HepG2 (cell line): Measurements from ENCODE around the gene ATAD3C. TPM values are rescaled to one million over a fixed set of nuclear protein-coding genes. Genes with fewer than 3 reads are reported as not detected.

Source experiments
- CEBPG ChIP-seq: IDR thresholded peaks from 2 replicates; pipeline ENCODE4 v1.6.1; 2016
- CREM ChIP-seq, 2 experiments: sonication (generic) in 1 of 2; formaldehyde crosslinking in 1 of 2; IDR thresholded peaks; 2 replicates each; pipeline versions ENCODE4 v1.4.0 to v1.6.1; 2016 to 2020; ENCODE audit warnings: antibody characterized with exemption in 1 of 2, mild to moderate bottlenecking in 1 of 2, missing genetic modification reagents in 1 of 2
- FIP1L1 ChIP-seq: fragments of 200-400 bp; formaldehyde crosslinking; IDR thresholded peaks from 2 replicates; pipeline ENCODE4 v1.6.1; 2018; ENCODE audit warnings: low read depth, mild to moderate bottlenecking, low read length, moderate library complexity, borderline replicate concordance; ENCODE audit not compliant: insufficient read depth
- HNRNPL ChIP-seq: fragments of 200-400 bp; formaldehyde crosslinking; IDR thresholded peaks from 2 replicates; pipeline ENCODE4 v1.6.1; 2017; ENCODE audit warnings: mild to moderate bottlenecking, low read depth, low read length
- HOXA9 ChIP-seq: sonication (generic); formaldehyde crosslinking; IDR thresholded peaks from 2 replicates; pipeline ENCODE4 v1.8.1; 2022; ENCODE audit warnings: missing genetic modification reagents, mild to moderate bottlenecking, moderate library complexity, borderline replicate concordance
- KAT7 ChIP-seq: IDR thresholded peaks from 2 replicates; pipeline ENCODE4 v1.6.1; 2018; ENCODE audit warnings: borderline replicate concordance, missing compliant biosample characterization
- MEF2D ChIP-seq: sonication (generic); formaldehyde crosslinking; IDR thresholded peaks from 2 replicates; pipeline ENCODE4 v1.5.1; 2020; ENCODE audit warnings: mild to moderate bottlenecking, missing genetic modification reagents
- MXD1 ChIP-seq: sonication (generic); formaldehyde crosslinking; IDR thresholded peaks from 2 replicates; pipeline ENCODE4 v1.4.0; 2020; ENCODE audit warnings: mild to moderate bottlenecking, missing genetic modification reagents
- NBN ChIP-seq: fragments of 450-650 bp; conservative IDR thresholded peaks from 2 replicates; pipeline ENCODE4 v1.6.1; 2017
- NR2F6 ChIP-seq, 2 experiments: IDR thresholded peaks; 2 replicates each; pipeline ENCODE4 v1.6.1; 2016; ENCODE audit warnings: antibody characterized with exemption in 1 of 2, mild to moderate bottlenecking in 1 of 2
- ONECUT2 ChIP-seq: sonication (generic); formaldehyde crosslinking; IDR thresholded peaks from 2 replicates; pipeline ENCODE4 v1.4.0; 2020; ENCODE audit warnings: missing genetic modification reagents
- RORA ChIP-seq: sonication (generic); formaldehyde crosslinking; IDR thresholded peaks from 2 replicates; pipeline ENCODE4 v1.5.0; 2020; ENCODE audit warnings: mild to moderate bottlenecking, missing genetic modification reagents, moderate library complexity
- SCMH1 ChIP-seq: sonication (generic); formaldehyde crosslinking; IDR thresholded peaks from 2 replicates; pipeline ENCODE4 v1.9.0; 2021; ENCODE audit warnings: missing genetic modification reagents, mild to moderate bottlenecking, borderline replicate concordance
- SRSF4 ChIP-seq: fragments of 200-400 bp; formaldehyde crosslinking; IDR thresholded peaks from one replicate; pipeline ENCODE4 v1.6.1; 2018; ENCODE audit warnings: mild to moderate bottlenecking, low read depth, low read length, moderate library complexity; ENCODE audit not compliant: poor library complexity, severe bottlenecking
- ZBTB39 ChIP-seq: sonication (generic); formaldehyde crosslinking; IDR thresholded peaks from 2 replicates; pipeline ENCODE4 v1.5.0; 2020; ENCODE audit warnings: missing genetic modification reagents
- ZNF234 ChIP-seq: sonication (generic); formaldehyde crosslinking; conservative IDR thresholded peaks from 2 replicates; pipeline ENCODE4 v1.5.1; 2020; ENCODE audit warnings: mild to moderate bottlenecking, missing genetic modification reagents
- ZNF280B ChIP-seq: sonication (generic); formaldehyde crosslinking; IDR thresholded peaks from 2 replicates; pipeline ENCODE4 v1.5.0; 2020; ENCODE audit warnings: missing genetic modification reagents, mild to moderate bottlenecking, borderline replicate concordance
- ZNF382 ChIP-seq: sonication (generic); formaldehyde crosslinking; IDR thresholded peaks from 2 replicates; pipeline ENCODE4 v1.5.0; 2020; ENCODE audit warnings: missing genetic modification reagents, mild to moderate bottlenecking, borderline replicate concordance
- ZNF468 ChIP-seq: sonication (generic); formaldehyde crosslinking; IDR thresholded peaks from 2 replicates; pipeline ENCODE4 v1.8.0; 2022; ENCODE audit warnings: mild to moderate bottlenecking, moderate library complexity, missing genetic modification reagents
- ZNF512B ChIP-seq: sonication (generic); formaldehyde crosslinking; IDR thresholded peaks from 2 replicates; pipeline ENCODE4 v1.5.1; 2020; ENCODE audit warnings: missing genetic modification reagents, mild to moderate bottlenecking, borderline replicate concordance
- ZNF737 ChIP-seq: sonication (generic); formaldehyde crosslinking; IDR thresholded peaks from 2 replicates; pipeline ENCODE4 v1.5.0; 2020; ENCODE audit warnings: missing genetic modification reagents, mild to moderate bottlenecking, borderline replicate concordance
- ZNF772 ChIP-seq: sonication (generic); formaldehyde crosslinking; IDR thresholded peaks from 2 replicates; pipeline ENCODE4 v1.5.0; 2020; ENCODE audit warnings: mild to moderate bottlenecking, missing genetic modification reagents
- polyA plus RNA-seq, 8 experiments: library from polyadenylated mRNA; depleted of rRNA in 3 of 8; stranded (reverse) in 7 of 8; unstranded in 1 of 8; fragments of >200 nt; fragmentation: Illumina TruSeq in 4 of 8; extraction: Trizol in 4 of 8; gene quantifications; 2 replicates each; pipeline versions ENCODE4 v1.2.1 to v1.2.3, GENCODE V29; 2011 to 2016; ENCODE audit warnings: low read depth in 4 of 8, missing spikeins in 1 of 8, mixed read lengths in 1 of 8; ENCODE audit not compliant: insufficient read depth in 1 of 8
- total RNA-seq, 5 experiments: library from RNA; depleted of rRNA; stranded (reverse); fragments of >200 nt; fragmentation: Illumina TruSeq; extraction: Trizol; gene quantifications; 2 replicates each; pipeline ENCODE4 v1.2.3, GENCODE V29; 2016; ENCODE audit warnings: low read depth in 1 of 5

The ATAD3C gene
- total and polyA plus RNA-seq, 2 of the 13 experiments (the other 11 are each of a cell fraction or from before 2014, with no cell fraction given) = 2.4 to 3.2 TPM

- TF ChIP-seq SRSF4 (no peak), MXD1 (CRISPR knock-in tag) (no peak; the same call in none of the 2 replicates), HOXA9 (peak; percentile 86; the same call in 1 of the 2 replicates), KAT7 (CRISPR knock-in tag) (no peak; the same call in 1 of the 2 replicates), NR2F6 (IDR thresholded peaks at IDR 0.05) (peak; percentile 99), NR2F6 (CRISPR knock-in tag; IDR thresholded peaks at IDR 0.05) (peak; percentile 100), ZNF512B (CRISPR knock-in tag) (no peak), ZNF737 (CRISPR knock-in tag) (0 out of 2 replicates have a peak, but pooled peaks have one; percentile 79), FIP1L1 (peak; percentile 66; the same call in 1 of the 2 replicates), ZNF382 (no peak), CEBPG (CRISPR knock-in tag) (peak; percentile 69), ZNF468 (CRISPR knock-in tag) (no peak), ZNF280B (CRISPR knock-in tag) (peak; percentile 39; the same call in 1 of the 2 replicates), RORA (CRISPR knock-in tag) (no peak), ZBTB39 (no peak), CREM (IDR thresholded peaks at IDR 0.05) (peak; percentile 79), CREM (CRISPR knock-in tag; IDR thresholded peaks at IDR 0.05) (no peak), MEF2D (CRISPR knock-in tag) (peak; percentile 94), ZNF772 (CRISPR knock-in tag) (peak; percentile 77; the same call in 1 of the 2 replicates), NBN (no peak), SCMH1 (CRISPR knock-in tag) (no peak), ONECUT2 (no peak), HNRNPL (peak; percentile 76; the same call in 1 of the 2 replicates), ZNF234 (CRISPR knock-in tag) (no peak)
These were observed 48.7 kb upstream of the ATAD3C start (continued) for GRCh38 chr1:1400576-1401456.
